SH-SY5Y (cell line): Measurements from ENCODE around the gene CEP85L.

Source experiments
- GATA2 ChIP-seq: IDR thresholded peaks from 2 replicates; pipeline ENCODE4 v1.6.1; 2011; ENCODE audit warnings: mild to moderate bottlenecking, low read depth, low read length
- GATA3 ChIP-seq: IDR thresholded peaks from 2 replicates; pipeline ENCODE4 v1.6.1; 2011; ENCODE audit warnings: low read depth, mild to moderate bottlenecking, low read length, moderate library complexity

GRCh38 chr6:118680452-118681095, 29.2 kb upstream of the CEP85L start:
- TF ChIP-seq GATA3 (no peak), GATA2 (no peak)
